Neural progenitor cell (in vitro differentiated cells): ENCODE data around the gene TAF6.

ENCODE experiments used
- CTCF ChIP-seq: fragments of 200-600 bp; sonication (generic); IDR thresholded peaks from 2 replicates; pipeline ENCODE4 v1.5.1; 2017; ENCODE audit warnings: antibody characterized with exemption, mild to moderate bottlenecking
- EZH2 ChIP-seq: fragments of 200-600 bp; sonication (generic); IDR thresholded peaks from 2 replicates; pipeline ENCODE4 v1.6.1; 2017; ENCODE audit warnings: antibody characterized with exemption, mild to moderate bottlenecking, moderate library complexity

GRCh38 chr7:100119970-100120732, 993 bp upstream of the TAF6 start:
- TF ChIP-seq CTCF (no peak), EZH2 (no peak)
